Right renal cortex interstitium (tissue), 3 donors: ENCODE results near the gene C2orf92. TPM values are rescaled to one million over a fixed set of nuclear protein-coding genes. Genes with fewer than 3 reads are reported as not detected.

ENCODE experiments used
- DNase-seq, 3 donors: peaks; one replicate each; pipeline ENCODE4 v3.0.0-alpha.2; 2013; ENCODE audit warnings: low read depth in 3 of 3, low spot score in 2 of 3
- polyA plus RNA-seq, 3 donors: library from polyadenylated mRNA; unstranded; fragments of 120-200 nt; gene quantifications; one replicate each; pipeline ENCODE4 v1.2.1, GENCODE V29; 2013; ENCODE audit not compliant: insufficient read length in 3 of 3

The C2orf92 gene
- polyA plus RNA-seq, 3 donors = 6.6 to 9.2 (median 6.6) TPM

GRCh38 chr2:97726261-97727064, 57.0 kb downstream of the C2orf92 start:
- DNase-seq = no peak

GRCh38 chr2:97727296-97727695, 57.8 kb downstream of the C2orf92 start:
- DNase-seq = no peak

GRCh38 chr2:97728091-97728731, 58.7 kb downstream of the C2orf92 start:
- no peak for DNase-seq

GRCh38 chr2:97730245-97730644, 60.7 kb downstream of the C2orf92 start:
- no peak for DNase-seq

- DNase-seq = no peak
Observed at GRCh38 chr2:97731274-97732020, 61.9 kb downstream of the C2orf92 start.

GRCh38 chr2:97732436-97733340, 63.2 kb downstream of the C2orf92 start:
- DNase-seq = no peak

- no peak for DNase-seq
Observed at GRCh38 chr2:97733341-97734035, 64.0 kb downstream of the C2orf92 start.

- no peak for DNase-seq
Observed at GRCh38 chr2:97734061-97735051, 64.8 kb downstream of the C2orf92 start.

- no peak for DNase-seq
Observed at GRCh38 chr2:97735161-97735561, 65.6 kb downstream of the C2orf92 start.

GRCh38 chr2:97736185-97736584, 66.7 kb downstream of the C2orf92 start:
- DNase-seq = no peak

GRCh38 chr2:97736608-97737330, 67.3 kb downstream of the C2orf92 start:
- DNase-seq = no peak

GRCh38 chr2:97737421-97738178, 68.1 kb downstream of the C2orf92 start:
- DNase-seq = no peak

GRCh38 chr2:97738179-97739019, 68.9 kb downstream of the C2orf92 start:
- no peak for DNase-seq

- no peak for DNase-seq
Observed at GRCh38 chr2:97739020-97739892, 69.7 kb downstream of the C2orf92 start.

- no peak for DNase-seq
Observed at GRCh38 chr2:97739893-97740245, 70.4 kb downstream of the C2orf92 start.
